Lower leg skin (tissue), 3 donors: ENCODE results near the gene SETDB2.

Experiments
- CTCF ChIP-seq, 3 donors: fragments of 450-650 bp; IDR thresholded peaks; one replicate each; pipeline ENCODE4 v1.5.1; 2016; ENCODE audit warnings: antibody characterized with exemption in 3 of 3, mild to moderate bottlenecking in 3 of 3, moderate library complexity in 2 of 3
- POLR2A ChIP-seq, 2 donors: fragments of 450-650 bp; IDR thresholded peaks; one replicate each; pipeline ENCODE4 v1.6.1; 2016 to 2017; ENCODE audit warnings: antibody characterized with exemption in 2 of 2, mild to moderate bottlenecking in 1 of 2, moderate library complexity in 1 of 2

- no peak for TF ChIP-seq POLR2A (IDR thresholded peaks at IDR 0.05)
- TF ChIP-seq CTCF (IDR thresholded peaks at IDR 0.05): no peak
These were observed at the start of gene SETDB2, which contains the start of gene CAB39L for GRCh38 chr13:49443704-49444523.
